ENCODE measurements around the gene NOL8.
A peak's percentile ranks its signal among the peaks of the same experiment; 100 is the strongest.

Gene NOL8

DNA sequence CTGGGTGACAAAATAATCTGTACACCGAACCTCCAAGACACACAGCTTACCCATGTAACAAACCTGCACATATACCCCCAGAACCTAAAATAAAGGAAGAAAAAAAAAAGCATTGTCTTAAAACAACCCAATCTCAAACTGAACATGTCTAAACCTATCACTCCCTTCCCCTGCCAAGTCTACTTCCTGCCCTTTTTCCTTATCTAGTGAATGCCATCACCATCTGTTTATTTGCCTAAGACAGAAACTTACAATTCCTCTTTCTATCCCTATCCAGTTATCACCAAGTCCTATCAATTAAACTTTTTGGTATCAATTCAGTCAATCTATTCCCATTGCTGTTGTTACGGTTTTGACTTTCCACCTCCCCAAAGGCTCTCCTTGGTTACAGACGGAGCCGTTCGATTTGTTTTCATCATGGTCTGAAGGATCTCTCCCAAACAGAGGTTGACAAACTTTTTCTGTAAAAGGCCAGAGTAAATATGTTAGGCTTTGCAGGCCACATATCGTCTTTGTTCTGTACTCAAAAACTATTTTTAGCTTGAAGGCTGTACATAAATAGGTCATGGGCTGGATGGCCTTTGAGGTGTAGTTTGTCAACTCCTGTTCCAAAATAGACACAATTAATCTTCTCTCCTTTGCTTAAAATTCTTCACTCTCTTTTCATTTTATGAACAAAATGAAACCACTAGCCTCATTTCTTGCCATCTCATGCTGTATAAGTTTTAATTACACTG is 12.1 kb downstream of the NOL8 start:
- no peak for DNase-seq (ENCODE audit: low read depth)

DNA sequence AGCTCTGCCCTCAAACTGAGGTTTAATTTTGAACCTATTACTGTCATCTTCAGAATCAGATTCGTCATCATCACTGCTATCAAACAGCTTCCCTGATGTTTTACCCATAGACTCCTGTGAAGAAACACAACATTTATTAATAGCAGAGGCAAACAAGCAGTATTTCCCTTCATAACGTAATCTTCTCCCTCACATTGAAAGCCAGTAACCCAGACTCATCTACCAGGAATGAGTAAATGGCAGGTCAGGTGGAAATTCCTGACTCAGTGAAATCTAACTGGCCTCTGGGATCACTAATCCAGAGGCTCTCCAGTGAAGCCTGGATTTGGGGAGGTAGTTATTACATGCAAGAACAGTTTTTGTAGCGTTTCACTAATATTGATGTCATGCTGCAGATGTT is 14.6 kb downstream of the NOL8 start:
- DNase-seq (ENCODE audit: low read depth), result no peak

- DNase-seq (ENCODE audit: low read depth), result no peak
Measured at GRCh38 chr9:92308893-92309292, 16.3 kb downstream of the NOL8 start.

- DNase-seq (ENCODE audit: low read depth), result no peak
Measured at GRCh38 chr9:92300936-92301335, 24.2 kb downstream of the NOL8 start.

DNA sequence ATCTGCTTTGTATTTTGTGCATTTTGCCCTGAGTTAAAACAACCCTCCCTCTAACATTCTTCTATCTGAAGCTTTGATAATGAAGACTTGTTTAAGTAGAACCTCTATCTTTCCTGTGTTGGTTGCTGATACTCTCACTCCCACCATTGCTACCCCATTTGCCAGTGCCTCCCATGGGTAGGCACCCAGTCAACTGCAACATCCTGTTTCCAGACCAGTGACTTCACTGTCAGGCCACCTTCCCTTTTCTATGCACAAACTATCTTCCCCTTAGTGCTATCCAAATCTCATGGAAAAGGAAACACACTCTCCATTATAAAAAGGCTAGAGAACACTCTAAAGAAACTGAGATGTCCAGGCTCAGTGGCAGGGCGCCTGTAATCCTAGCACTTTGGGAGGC is 26.0 kb downstream of the NOL8 start:
- DNase-seq (ENCODE audit: low read depth), result no peak

GRCh38 chr9:92298036-92298435 is 27.1 kb downstream of the NOL8 start:
- no peak for DNase-seq (ENCODE audit: low read depth)

GRCh38 chr9:92297611-92298010 is 27.5 kb downstream of the NOL8 start:
- DNase-seq (ENCODE audit: low read depth), result no peak

DNA sequence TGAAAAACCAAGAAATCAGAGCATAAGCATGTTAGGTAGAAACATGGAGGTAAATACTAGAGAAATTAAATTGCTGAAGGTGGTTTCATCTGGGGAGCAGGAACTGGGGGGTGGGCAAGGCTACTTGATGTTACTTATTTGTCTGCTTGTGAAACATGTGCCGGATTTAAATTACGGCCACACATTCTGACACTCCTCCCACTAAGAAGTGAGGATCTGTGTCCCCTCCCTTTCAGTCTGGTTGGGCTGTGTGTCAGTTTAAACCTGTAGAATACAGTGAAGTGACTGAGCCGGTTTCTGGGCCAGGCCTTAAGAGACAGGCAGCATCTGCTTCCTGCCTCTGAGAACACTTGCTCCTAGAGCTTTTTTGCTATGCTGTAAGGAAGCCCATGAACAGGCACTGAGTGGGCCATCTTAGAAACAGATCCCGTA is 29.3 kb downstream of the NOL8 start:
- no peak for DNase-seq (ENCODE audit: low read depth)

GRCh38 chr9:92295240-92295790 is 29.8 kb downstream of the NOL8 start:
- no peak for DNase-seq (ENCODE audit: low read depth)

- DNase-seq (ENCODE audit: low read depth), result no peak
Measured at GRCh38 chr9:92294297-92294676, 30.9 kb downstream of the NOL8 start.

DNA sequence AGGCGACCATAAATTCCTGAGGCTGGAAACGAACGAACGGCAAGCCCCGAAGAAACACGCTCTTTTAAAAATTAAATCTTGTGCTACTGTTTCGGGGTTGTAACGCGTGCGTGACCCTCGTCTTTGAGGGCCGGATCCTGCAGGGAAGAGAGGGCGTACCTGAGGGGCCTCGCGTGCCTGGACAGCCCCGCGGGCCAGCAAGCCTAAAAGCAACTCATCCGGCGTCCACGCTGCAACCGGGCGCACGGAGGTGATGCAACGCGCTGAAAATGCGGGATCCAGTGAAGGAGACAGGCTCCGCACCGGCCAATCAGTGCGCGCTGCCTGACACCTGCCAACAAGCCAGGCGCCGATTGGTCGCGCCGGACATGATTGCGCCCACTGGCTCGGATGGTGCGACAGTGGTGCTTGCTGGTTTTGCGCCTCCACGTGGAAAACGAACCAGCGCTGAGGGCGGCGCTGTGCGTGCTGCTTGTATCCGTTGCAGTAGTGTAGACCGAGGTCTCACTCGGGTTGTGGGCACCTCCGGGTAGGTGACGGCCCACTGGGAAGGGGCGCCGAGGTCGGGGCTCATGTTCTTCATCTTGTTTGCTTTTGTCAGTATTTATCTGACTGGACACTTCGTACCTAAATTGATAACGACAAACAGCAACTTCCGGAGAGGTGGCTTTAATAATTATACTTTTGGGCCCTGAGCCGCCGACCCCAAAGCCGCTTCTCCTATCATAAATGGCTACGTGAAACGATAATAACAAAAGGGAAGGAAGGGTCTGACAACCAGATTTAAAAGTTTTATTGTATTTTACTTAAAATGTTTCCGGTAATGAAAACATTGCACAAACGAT is 31.5 kb downstream of the NOL8 start, which contains the start of gene IARS1:
TSS of gene IARS1 (minus strand) at position 246 of the 845 bp plus-strand sequence. CDS start 4,278 bp downstream, outside the sequence.
- peak; percentile 100 for DNase-seq (ENCODE audit: low read depth)

DNA sequence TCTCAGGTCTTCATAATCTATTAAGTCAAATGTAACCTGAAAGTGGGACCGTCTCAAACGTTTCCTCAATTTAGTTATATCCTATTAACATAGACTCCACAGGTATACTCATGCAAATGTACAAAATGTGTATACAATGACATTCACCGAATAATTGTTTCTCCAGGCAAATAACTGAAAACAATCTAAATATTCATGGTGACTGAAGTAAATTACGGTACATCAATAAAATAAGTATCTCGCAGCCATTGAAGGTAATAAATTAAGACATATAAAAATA is 32.1 kb downstream of the NOL8 start:
- no peak for DNase-seq (ENCODE audit: low read depth)

GRCh38 chr9:92292338-92293074 is 32.6 kb downstream of the NOL8 start:
- no peak for DNase-seq (ENCODE audit: low read depth)

DNA sequence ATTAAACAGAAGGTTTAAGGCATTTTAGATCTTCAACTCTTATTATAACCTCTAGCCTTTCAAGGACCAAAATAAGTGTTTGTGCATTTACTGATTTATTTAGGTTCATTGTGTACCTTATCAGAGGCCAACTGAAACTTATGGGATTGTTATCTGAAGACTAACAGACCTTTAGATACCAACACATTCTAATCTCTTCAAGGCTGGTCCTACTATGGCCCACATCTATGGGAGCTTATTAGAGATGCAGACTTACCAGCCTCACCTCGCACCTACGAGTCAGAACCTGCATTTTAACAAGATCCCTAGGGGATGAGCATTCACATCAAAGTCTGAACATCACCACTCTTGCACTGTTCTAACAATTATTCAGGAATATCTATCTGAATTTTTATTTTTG is 33.6 kb downstream of the NOL8 start:
- DNase-seq (ENCODE audit: low read depth), result no peak

DNA sequence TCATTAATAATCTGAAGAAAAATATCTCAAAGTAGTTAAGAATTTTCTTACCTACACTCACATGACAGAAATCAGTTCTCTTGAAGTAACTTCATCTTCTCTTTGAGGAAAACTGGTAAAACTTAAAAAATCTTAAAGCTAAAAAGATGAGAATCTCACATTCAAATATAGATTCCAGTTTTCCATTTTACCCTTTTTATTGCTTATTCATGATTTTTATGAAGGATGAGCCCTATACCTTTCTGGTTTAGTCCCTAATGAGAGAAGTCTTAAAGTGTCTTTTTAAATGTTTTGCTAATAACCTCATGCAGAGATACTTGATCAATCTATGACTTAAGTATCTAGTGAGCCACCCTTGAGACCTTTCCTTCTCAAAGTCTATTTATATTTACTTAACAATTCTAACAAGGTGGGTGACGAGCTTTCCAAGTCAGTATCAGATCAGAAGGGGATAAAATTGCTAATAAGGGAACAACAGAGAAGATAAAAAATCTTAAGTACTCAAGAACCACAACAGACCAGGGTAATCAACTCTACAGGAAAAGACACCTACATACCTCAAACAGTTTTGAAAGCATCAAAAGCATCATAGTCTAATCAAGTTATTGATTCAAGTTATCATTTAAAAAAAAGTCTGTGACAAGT is 34.2 kb downstream of the NOL8 start:
- no peak for DNase-seq (ENCODE audit: low read depth)

DNA sequence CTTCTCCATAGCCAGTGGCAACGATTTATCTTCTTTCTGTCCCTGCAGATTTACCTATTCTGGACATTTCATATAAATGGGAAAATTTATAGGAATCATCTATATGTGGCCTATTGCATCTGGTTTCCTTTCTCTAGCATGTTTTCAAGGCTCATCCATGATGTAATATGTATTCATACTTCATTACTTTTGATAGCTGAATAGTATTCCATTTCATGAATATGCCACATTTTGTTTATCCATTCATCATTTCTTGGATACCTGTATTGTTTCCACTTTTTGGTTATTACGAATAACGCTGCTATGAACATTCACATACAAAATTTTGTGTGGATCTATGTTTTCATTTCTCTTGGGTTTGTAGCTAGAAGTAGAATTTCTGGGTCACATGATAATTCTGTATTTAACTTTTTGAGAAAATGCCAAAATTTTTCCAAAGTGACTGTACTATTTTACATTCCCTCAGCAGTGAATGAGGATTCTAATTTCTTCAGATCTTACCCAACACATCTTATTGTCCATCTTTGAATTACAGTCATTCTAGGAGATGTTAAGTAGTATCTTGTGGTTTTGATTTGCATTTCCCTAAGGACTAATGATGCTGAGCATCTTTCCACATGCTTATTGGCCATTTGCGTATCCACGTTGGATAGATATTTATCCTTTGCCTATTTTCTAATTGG is 35.3 kb downstream of the NOL8 start:
- no peak for DNase-seq (ENCODE audit: low read depth)

DNA sequence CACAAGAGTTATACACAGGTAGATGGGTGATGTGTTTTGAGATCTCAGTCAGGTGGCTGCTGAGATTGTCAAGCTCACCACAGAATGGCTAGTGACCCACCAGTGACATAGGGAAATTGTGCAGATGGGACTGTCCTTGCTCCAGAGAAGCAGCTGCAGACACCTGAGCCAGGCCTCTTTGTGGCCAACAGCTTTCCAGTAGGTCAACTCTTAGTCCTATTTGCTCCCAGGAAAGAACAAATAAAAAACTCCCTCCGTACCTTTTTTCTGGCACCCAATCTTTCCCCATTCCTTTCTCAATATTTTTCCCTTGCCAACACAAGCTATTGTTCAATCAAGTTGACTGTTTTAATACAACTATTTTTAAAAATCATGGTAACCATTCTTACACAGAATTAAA is 45.8 kb downstream of the NOL8 start:
- DNase-seq (ENCODE audit: low read depth), result no peak

DNA sequence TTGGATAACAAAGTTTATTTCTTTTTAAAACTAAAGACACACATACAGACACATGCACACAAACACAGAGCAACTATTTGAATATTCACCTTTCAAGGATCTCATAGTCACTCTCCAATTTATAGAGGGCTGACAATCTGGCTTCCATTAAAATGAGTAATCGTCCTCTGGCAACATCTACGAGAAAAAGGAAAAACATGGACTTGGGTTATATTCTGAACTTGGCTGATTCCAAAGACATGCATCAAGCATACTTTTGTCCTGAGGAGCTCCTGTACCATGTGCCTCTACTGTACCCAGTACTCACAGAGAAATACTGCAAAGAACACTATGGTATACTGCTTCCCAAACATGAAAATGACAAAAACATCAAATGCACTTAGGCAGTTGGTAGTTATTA is 47.0 kb downstream of the NOL8 start:
- DNase-seq (ENCODE audit: low read depth), result no peak

- no peak for DNase-seq (ENCODE audit: low read depth)
Measured at GRCh38 chr9:92276331-92277032, 48.7 kb downstream of the NOL8 start.

DNA sequence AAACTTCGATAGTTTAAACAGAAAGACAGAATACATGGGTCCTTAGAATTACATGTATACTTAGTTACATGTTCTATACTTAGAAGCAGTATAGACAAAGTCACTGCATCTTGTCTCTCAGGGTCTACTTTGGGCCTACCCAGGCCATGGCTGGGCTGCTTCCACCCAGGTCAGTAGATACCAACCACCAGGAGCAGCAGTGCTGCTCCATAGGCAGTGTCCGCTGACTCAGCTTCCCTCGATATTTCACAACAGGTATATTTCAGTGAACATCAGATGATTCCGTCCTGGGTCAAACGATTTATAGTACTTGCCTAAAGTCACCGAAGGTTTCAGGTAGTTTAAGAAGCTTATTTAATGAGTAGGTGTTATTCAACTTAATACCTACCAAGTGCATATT is 49.6 kb downstream of the NOL8 start:
- no peak for DNase-seq (ENCODE audit: low read depth)

DNA sequence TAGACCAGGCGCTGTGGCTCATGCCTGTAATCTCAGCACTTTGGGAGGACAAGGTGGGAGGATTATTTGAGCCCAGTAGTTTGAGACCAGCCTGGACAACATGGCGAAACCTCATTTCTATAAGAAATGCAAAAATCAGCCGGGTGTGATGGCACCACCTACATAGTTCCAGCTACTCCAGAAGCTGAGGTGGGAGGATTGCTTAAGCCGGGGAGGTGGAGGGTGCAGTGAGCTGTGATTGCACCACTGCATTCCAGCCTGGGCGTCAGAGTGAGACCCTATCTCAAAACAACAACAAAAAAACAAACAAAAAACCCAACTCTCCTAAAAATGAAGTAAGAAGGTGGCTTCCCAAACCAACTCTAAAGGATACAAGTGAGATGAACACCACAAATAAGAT is 54.6 kb downstream of the NOL8 start:
- DNase-seq (ENCODE audit: low read depth), result no peak

All from stimulated activated CD8-positive, alpha-beta memory T cell treated with anti-CD3 and anti-CD28 coated beads, Interleukin-15, amount 100 ng/mL, for 24 hours (primary cell).